Smooth muscle cell (in vitro differentiated cells): ENCODE measurements around the gene IL12A. TPM values are rescaled to one million over a fixed set of nuclear protein-coding genes. Genes with fewer than 3 reads are reported as not detected.

Source experiments
- DNase-seq: peaks from one replicate; lab custom pipeline; 2025; ENCODE audit not compliant: unreplicated experiment; lab: John Stamatoyannopoulos, UW
- H2AFZ ChIP-seq: fragments of 200-600 bp; sonication (generic); 2 replicates; pipeline ENCODE4 v1.6.0; 2016; ENCODE audit warnings: antibody characterized with exemption, low read depth, mild to moderate bottlenecking
- H3F3A ChIP-seq: fragments of 200-600 bp; sonication (generic); 2 replicates; pipeline ENCODE4 v1.6.0; 2017; ENCODE audit warnings: antibody characterized with exemption, low read depth
- H3K27ac ChIP-seq: fragments of 200-600 bp; sonication (generic); 2 replicates; pipeline ENCODE4 v1.5.1; 2016; ENCODE audit warnings: low read depth, mild to moderate bottlenecking
- H3K27me3 ChIP-seq: fragments of 200-600 bp; sonication (generic); 2 replicates; pipeline ENCODE4 v1.6.1; 2016; ENCODE audit warnings: low read depth, mild to moderate bottlenecking
- H3K36me3 ChIP-seq: fragments of 200-600 bp; sonication (generic); 2 replicates; pipeline ENCODE4 v1.5.1; 2016; ENCODE audit warnings: low read depth
- H3K4me1 ChIP-seq: fragments of 200-600 bp; sonication (generic); 2 replicates; pipeline ENCODE4 v1.5.1; 2016; ENCODE audit warnings: low read depth
- H3K4me2 ChIP-seq: fragments of 200-600 bp; sonication (generic); 2 replicates; pipeline ENCODE4 v1.6.0; 2016; ENCODE audit warnings: mild to moderate bottlenecking
- H3K4me3 ChIP-seq: fragments of 200-600 bp; sonication (generic); 2 replicates; pipeline ENCODE4 v1.5.1; 2016; ENCODE audit warnings: mild to moderate bottlenecking
- H3K79me2 ChIP-seq: fragments of 200-600 bp; sonication (generic); 2 replicates; pipeline ENCODE4 v1.6.0; 2016; ENCODE audit warnings: low read depth, mild to moderate bottlenecking
- H3K9ac ChIP-seq: fragments of 200-600 bp; sonication (generic); 2 replicates; pipeline ENCODE4 v1.6.0; 2016; ENCODE audit warnings: low read depth
- H3K9me3 ChIP-seq: fragments of 200-600 bp; sonication (generic); replicated peaks from 2 replicates; pipeline ENCODE4 v1.5.1; 2016; ENCODE audit warnings: low read depth
- H4K20me1 ChIP-seq: fragments of 200-600 bp; sonication (generic); 2 replicates; pipeline ENCODE4 v1.6.0; 2016; ENCODE audit warnings: low read depth
- CTCF ChIP-seq: fragments of 200-600 bp; sonication (generic); IDR thresholded peaks from 2 replicates; pipeline ENCODE4 v1.5.1; 2017; ENCODE audit warnings: borderline replicate concordance, mild to moderate bottlenecking, antibody characterized with exemption; ENCODE audit not compliant: insufficient read depth, poor library complexity, severe bottlenecking
- WGBS: methylation state at CpG from one replicate; pipeline ENCODE4 v1.1.7; 2016; ENCODE audit warnings: low lambda C conversion rate; 5-methylcytosine and 5-hydroxymethylcytosine counted together
- polyA plus RNA-seq: library from polyadenylated mRNA; unstranded; fragments of >200 nt; fragmentation: Nextera tagmentation; extraction: Ambion mirVana; gene quantifications from 2 replicates; pipeline ENCODE4 v1.2.1, GENCODE V29; 2016
- total RNA-seq: library from RNA; depleted of rRNA; stranded (reverse); fragments of >200 nt; gene quantifications from 2 replicates; pipeline ENCODE4 v1.2.3, GENCODE V29; 2014

Gene IL12A
- total and polyA plus RNA-seq, 2 experiments from 2014 or later = 0.09 TPM; not detected in 1

- TF ChIP-seq CTCF = no peak
- H3K9me3 ChIP-seq = no peaks in the 10 kb centered on the region
- H2AFZ ChIP-seq = no peak overlapping the region
- WGBS = 79% methylated on average over 3 of the region's 3 CpGs
- H3K79me2 ChIP-seq = no peaks in the 10 kb centered on the region
- H3K4me1 ChIP-seq = no peaks in the 10 kb centered on the region
- no peaks in the 10 kb centered on the region for H3F3A ChIP-seq
- H3K4me2 ChIP-seq = no peak overlapping the region
- no peaks in the 10 kb centered on the region for H4K20me1 ChIP-seq
- no peaks in the 10 kb centered on the region for H3K36me3 ChIP-seq
- H3K27ac ChIP-seq = no peak overlapping the region
- peaks cover 7% of the 10 kb centered on the region for H3K27me3 ChIP-seq
- no peak for DNase-seq
- H3K4me3 ChIP-seq = no peak overlapping the region
- no peak overlapping the region for H3K9ac ChIP-seq
Observed at GRCh38 chr3:159950156-159950898, 38.3 kb upstream of the IL12A start.

GRCh38 chr3:159951540-159951939 is 37.1 kb upstream of the IL12A start:
- TF ChIP-seq CTCF = no peak
- Histone ChIP-seq H3F3A (no peaks in the 10 kb centered on the region), H3K27ac (no peak overlapping the region), H3K36me3 (no peaks in the 10 kb centered on the region), H3K27me3 (peaks cover 7% of the 10 kb centered on the region), H3K4me2 (no peak overlapping the region), H3K9ac (no peak overlapping the region), H3K9me3 (no peaks in the 10 kb centered on the region), H4K20me1 (no peaks in the 10 kb centered on the region), H3K4me1 (no peaks in the 10 kb centered on the region), H3K79me2 (no peaks in the 10 kb centered on the region), H2AFZ (no peak overlapping the region), H3K4me3 (no peak overlapping the region)
- WGBS = 70% methylated on average over 2 of the region's 2 CpGs
- no peak for DNase-seq

GRCh38 chr3:159953325-159954085 is 35.1 kb upstream of the IL12A start:
- TF ChIP-seq CTCF = no peak
- DNase-seq = no peak
- no peak overlapping the region for H2AFZ ChIP-seq
- no peaks in the 10 kb centered on the region for H3F3A ChIP-seq
- H3K27me3 ChIP-seq = peaks cover 7% of the 10 kb centered on the region
- no peak overlapping the region for H3K4me3 ChIP-seq
- H3K4me1 ChIP-seq = no peaks in the 10 kb centered on the region
- WGBS = 88% methylated on average over 2 of the region's 2 CpGs
- no peaks in the 10 kb centered on the region for H3K36me3 ChIP-seq
- H3K79me2 ChIP-seq = no peaks in the 10 kb centered on the region
- H3K9ac ChIP-seq = no peak overlapping the region
- no peaks in the 10 kb centered on the region for H4K20me1 ChIP-seq
- H3K9me3 ChIP-seq = no peaks in the 10 kb centered on the region
- no peak overlapping the region for H3K4me2 ChIP-seq
- no peak overlapping the region for H3K27ac ChIP-seq
